ENCODE data around the gene LIN9.

DNA sequence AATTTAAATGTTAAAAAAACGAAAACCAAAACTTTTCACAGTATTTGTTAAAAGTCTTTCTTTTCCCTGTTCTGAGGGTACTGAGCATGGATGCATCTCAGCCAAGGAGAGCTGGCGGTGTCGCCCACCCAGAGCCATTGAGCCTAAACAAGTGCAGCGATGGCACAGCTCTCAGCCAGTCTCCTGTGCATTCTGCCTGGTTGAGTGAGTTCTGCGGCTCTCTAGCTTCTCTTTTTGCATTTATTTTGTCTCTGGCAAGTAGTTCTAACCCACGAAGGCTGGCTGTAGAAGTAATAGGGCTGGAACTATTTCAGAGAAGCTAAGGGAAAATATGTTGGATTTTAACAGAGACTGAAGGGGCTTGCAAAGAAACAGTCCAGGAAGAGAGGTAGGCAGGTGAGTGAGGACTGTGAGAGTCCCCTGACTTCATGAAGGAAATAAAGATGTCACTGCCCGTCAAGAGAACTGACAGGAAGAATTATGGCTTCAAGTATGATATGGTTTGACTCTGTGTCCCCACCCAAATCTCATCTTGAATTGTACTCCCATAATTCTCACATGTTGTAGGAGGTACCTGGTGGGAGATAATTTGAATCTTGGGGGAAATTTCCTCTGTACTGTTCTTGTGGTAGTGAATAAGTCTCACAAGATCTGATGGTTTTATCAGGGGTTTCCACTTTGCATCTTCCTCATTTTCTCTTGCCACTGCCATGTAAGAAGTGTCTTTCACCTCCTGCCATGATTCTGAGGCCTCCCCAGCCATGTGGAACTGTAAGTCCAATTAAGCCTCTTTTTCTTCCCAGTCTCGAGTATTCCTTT, 35.7 kb upstream of the LIN9 start:
- TF ChIP-seq EP300 (IDR thresholded peaks at IDR 0.05) = no peak
- TF ChIP-seq, protein P1, sequence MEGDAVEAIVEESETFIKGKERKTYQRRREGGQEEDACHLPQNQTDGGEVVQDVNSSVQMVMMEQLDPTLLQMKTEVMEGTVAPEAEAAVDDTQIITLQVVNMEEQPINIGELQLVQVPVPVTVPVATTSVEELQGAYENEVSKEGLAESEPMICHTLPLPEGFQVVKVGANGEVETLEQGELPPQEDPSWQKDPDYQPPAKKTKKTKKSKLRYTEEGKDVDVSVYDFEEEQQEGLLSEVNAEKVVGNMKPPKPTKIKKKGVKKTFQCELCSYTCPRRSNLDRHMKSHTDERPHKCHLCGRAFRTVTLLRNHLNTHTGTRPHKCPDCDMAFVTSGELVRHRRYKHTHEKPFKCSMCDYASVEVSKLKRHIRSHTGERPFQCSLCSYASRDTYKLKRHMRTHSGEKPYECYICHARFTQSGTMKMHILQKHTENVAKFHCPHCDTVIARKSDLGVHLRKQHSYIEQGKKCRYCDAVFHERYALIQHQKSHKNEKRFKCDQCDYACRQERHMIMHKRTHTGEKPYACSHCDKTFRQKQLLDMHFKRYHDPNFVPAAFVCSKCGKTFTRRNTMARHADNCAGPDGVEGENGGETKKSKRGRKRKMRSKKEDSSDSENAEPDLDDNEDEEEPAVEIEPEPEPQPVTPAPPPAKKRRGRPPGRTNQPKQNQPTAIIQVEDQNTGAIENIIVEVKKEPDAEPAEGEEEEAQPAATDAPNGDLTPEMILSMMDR (IDR thresholded peaks at IDR 0.05) = no peak
- TF ChIP-seq POLR2A (IDR thresholded peaks at IDR 0.05) = no peak

All from upper lobe of left lung (tissue), 4 donors.